ENCODE data around the gene PKIG. TPM values are rescaled to one million over a fixed set of nuclear protein-coding genes. Genes with fewer than 3 reads are reported as not detected.

PKIG gene
- total RNA-seq, 2 experiments from 2014 or later = 31.7 to 46.9 TPM

- H2AFZ ChIP-seq (ENCODE audit: low read length) = no peak overlapping the region
- H3K27ac ChIP-seq (ENCODE audit: low read depth, low read length, poor library complexity, severe bottlenecking) = peak overlapping the region; percentile 99
- intact Hi-C loops (cut with micrococcal nuclease; ENCODE audit: unreplicated experiment) = no loop called here
- peak; percentile 17 for DNase-seq (ENCODE audit: low spot score)
- H4K20me1 ChIP-seq (ENCODE audit: insufficient read depth, low read length) = no peaks in the 10 kb centered on the region
- peaks cover 52% of the 10 kb centered on the region for H3K79me2 ChIP-seq (ENCODE audit: insufficient read depth, low read depth, low read length)
- no peaks in the 10 kb centered on the region for H3K9me3 ChIP-seq (ENCODE audit: low read length)
- H3K4me1 ChIP-seq (ENCODE audit: insufficient read depth, low read length, poor library complexity, severe bottlenecking) = peaks cover 76% of the 10 kb centered on the region
- H3K4me3 ChIP-seq (ENCODE audit: low read depth, low read length, poor library complexity, severe bottlenecking) = peak overlapping the region; percentile 95
- TF ChIP-seq, protein P1, sequence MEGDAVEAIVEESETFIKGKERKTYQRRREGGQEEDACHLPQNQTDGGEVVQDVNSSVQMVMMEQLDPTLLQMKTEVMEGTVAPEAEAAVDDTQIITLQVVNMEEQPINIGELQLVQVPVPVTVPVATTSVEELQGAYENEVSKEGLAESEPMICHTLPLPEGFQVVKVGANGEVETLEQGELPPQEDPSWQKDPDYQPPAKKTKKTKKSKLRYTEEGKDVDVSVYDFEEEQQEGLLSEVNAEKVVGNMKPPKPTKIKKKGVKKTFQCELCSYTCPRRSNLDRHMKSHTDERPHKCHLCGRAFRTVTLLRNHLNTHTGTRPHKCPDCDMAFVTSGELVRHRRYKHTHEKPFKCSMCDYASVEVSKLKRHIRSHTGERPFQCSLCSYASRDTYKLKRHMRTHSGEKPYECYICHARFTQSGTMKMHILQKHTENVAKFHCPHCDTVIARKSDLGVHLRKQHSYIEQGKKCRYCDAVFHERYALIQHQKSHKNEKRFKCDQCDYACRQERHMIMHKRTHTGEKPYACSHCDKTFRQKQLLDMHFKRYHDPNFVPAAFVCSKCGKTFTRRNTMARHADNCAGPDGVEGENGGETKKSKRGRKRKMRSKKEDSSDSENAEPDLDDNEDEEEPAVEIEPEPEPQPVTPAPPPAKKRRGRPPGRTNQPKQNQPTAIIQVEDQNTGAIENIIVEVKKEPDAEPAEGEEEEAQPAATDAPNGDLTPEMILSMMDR (conservative IDR thresholded peaks at IDR 0.05; ENCODE audit: low read length) = no peak
- no peak for TF ChIP-seq EZH2phosphoT487 (IDR thresholded peaks at IDR 0.05; ENCODE audit: borderline replicate concordance, low read depth, low read length)
- H3K36me3 ChIP-seq (ENCODE audit: insufficient read depth, low read length) = peaks cover 22% of the 10 kb centered on the region
- ChIA-PET CTCF (ENCODE audit: unreplicated experiment) (interaction anchor here (0.7 to 1.4 kb wide), 3 partner anchors 32 to 34 kb away, joined by 4 read pairs; no protein-coding TSS in a partner anchor), POLR2A (interaction anchor here (0.8 to 3.9 kb wide), 7 partner anchors 9 to 720 kb away, joined by 3 to 15 read pairs (median 4); no protein-coding TSS in a partner anchor)
- H3K9me2 ChIP-seq (ENCODE audit: insufficient read depth, low read length) = no peaks in the 10 kb centered on the region
- H3K4me2 ChIP-seq (ENCODE audit: low read length) = peak overlapping the region; percentile 90
- BruUV-seq (replicated peaks) = no TSS peak
Measured at GRCh38 chr20:44649126-44649525, 66.7 kb downstream of the PKIG start.

GRCh38 chr20:44649976-44650375 is 67.6 kb downstream of the PKIG start:
- POLR2A ChIA-PET = interaction anchor here (0.6 to 3.9 kb wide), 8 partner anchors 10 to 87 kb away, joined by 3 to 15 read pairs (median 6); partner anchors contain the start of gene PKIG
- Histone ChIP-seq H3K4me1 (ENCODE audit: insufficient read depth, low read length, poor library complexity, severe bottlenecking) (peaks cover 68% of the 10 kb centered on the region), H3K27ac (ENCODE audit: low read depth, low read length, poor library complexity, severe bottlenecking) (peak overlapping the region; percentile 99), H3K36me3 (ENCODE audit: insufficient read depth, low read length) (peaks cover 18% of the 10 kb centered on the region), H3K9me2 (ENCODE audit: insufficient read depth, low read length) (no peaks in the 10 kb centered on the region), H4K20me1 (ENCODE audit: insufficient read depth, low read length) (no peaks in the 10 kb centered on the region), H3K4me3 (ENCODE audit: low read depth, low read length, poor library complexity, severe bottlenecking) (peak overlapping the region; percentile 95), H3K9me3 (ENCODE audit: low read length) (no peaks in the 10 kb centered on the region), H3K79me2 (ENCODE audit: insufficient read depth, low read depth, low read length) (peaks cover 43% of the 10 kb centered on the region), H2AFZ (ENCODE audit: low read length) (no peak overlapping the region), H3K4me2 (ENCODE audit: low read length) (peak overlapping the region; percentile 90)
- TF ChIP-seq EZH2phosphoT487 (IDR thresholded peaks at IDR 0.05; ENCODE audit: borderline replicate concordance, low read depth, low read length) = no peak
- TF ChIP-seq, protein P1 (conservative IDR thresholded peaks at IDR 0.05; ENCODE audit: low read length) = no peak
- BruUV-seq (replicated peaks) = no TSS peak
- intact Hi-C loops (cut with micrococcal nuclease; ENCODE audit: unreplicated experiment) = no loop called here
- CTCF ChIA-PET (ENCODE audit: unreplicated experiment) = interaction anchor here (0.6 to 1.5 kb wide), 6 partner anchors 31 to 149 kb away, joined by 3 to 21 read pairs (median 4); no protein-coding TSS in a partner anchor
- peak; percentile 27 for DNase-seq (ENCODE audit: low spot score)

Data from OCI-LY7 (cell line).